Glomerular visceral epithelial cell (primary cell): Measurements from ENCODE around the gene ERCC3.

Experiments used
- DNase-seq: peaks from one replicate; pipeline ENCODE4 v3.0.0-alpha.2; 2016; ENCODE audit errors: extremely low spot score

Gene ERCC3

GRCh38 chr2:127293748-127294562, at the start of gene ERCC3:
ERCC3 (minus strand) TSS chr2:127294144; CDS start chr2:127294081, 63 bp downstream.
- peak; percentile 85 for DNase-seq

- DNase-seq: no peak
Observed at GRCh38 chr2:127343277-127343676, 49.3 kb upstream of the ERCC3 start.

GRCh38 chr2:127342101-127342500, 48.2 kb upstream of the ERCC3 start:
- DNase-seq: no peak

GRCh38 chr2:127332335-127332734, 38.4 kb upstream of the ERCC3 start:
- DNase-seq: no peak

- DNase-seq: no peak
Observed at GRCh38 chr2:127330753-127331152, 36.8 kb upstream of the ERCC3 start.

GRCh38 chr2:127326289-127326945, 32.5 kb upstream of the ERCC3 start:
- DNase-seq: no peak

GRCh38 chr2:127324635-127325034, 30.7 kb upstream of the ERCC3 start:
- peak; percentile 62 for DNase-seq

GRCh38 chr2:127321303-127321702, 27.4 kb upstream of the ERCC3 start:
- DNase-seq: no peak

- DNase-seq: no peak
Observed at GRCh38 chr2:127320586-127321275, 26.8 kb upstream of the ERCC3 start.

- no peak for DNase-seq
Observed at GRCh38 chr2:127320067-127320466, 26.1 kb upstream of the ERCC3 start.

GRCh38 chr2:127314193-127314988, 20.4 kb upstream of the ERCC3 start:
- DNase-seq: no peak

- DNase-seq: no peak
Observed at GRCh38 chr2:127313406-127313805, 19.5 kb upstream of the ERCC3 start.

GRCh38 chr2:127310980-127311379, 17.0 kb upstream of the ERCC3 start:
- no peak for DNase-seq

GRCh38 chr2:127309468-127309867, 15.5 kb upstream of the ERCC3 start:
- DNase-seq: no peak

- DNase-seq: no peak
Observed at GRCh38 chr2:127308586-127309138, 14.7 kb upstream of the ERCC3 start.

- no peak for DNase-seq
Observed at GRCh38 chr2:127305990-127306585, 12.1 kb upstream of the ERCC3 start.

GRCh38 chr2:127302168-127302567, 8.2 kb upstream of the ERCC3 start:
- DNase-seq: no peak

GRCh38 chr2:127293386-127293747, 577 bp downstream of the ERCC3 start:
- DNase-seq: peak; percentile 18

GRCh38 chr2:127288274-127288673, 5.7 kb downstream of the ERCC3 start:
- DNase-seq: no peak

GRCh38 chr2:127283275-127283674, 10.7 kb downstream of the ERCC3 start:
- DNase-seq: no peak

GRCh38 chr2:127280693-127281092, 13.3 kb downstream of the ERCC3 start:
- no peak for DNase-seq
